ENCODE measurements around the gene EBLN2.

GRCh38 chr3:73046195-73046594, 15.3 kb upstream of the EBLN2 start:
- TF ChIP-seq REST (IDR thresholded peaks at IDR 0.05; ENCODE audit: insufficient read depth in 1 of 2, low read depth in 2 of 2, low read length in 2 of 2) (no peak), TAF1 (IDR thresholded peaks at IDR 0.05; ENCODE audit: borderline replicate concordance, insufficient read depth, low read length) (no peak), POLR2AphosphoS5 (IDR thresholded peaks at IDR 0.05; ENCODE audit: low read depth, low read length) (no peak), SIN3A (IDR thresholded peaks at IDR 0.05; ENCODE audit: borderline replicate concordance, insufficient read depth, low read length) (no peak), FOXP2 (optimal IDR thresholded peaks at IDR 0.05; ENCODE audit: borderline replicate concordance, extremely low read depth, extremely low read length, insufficient read depth) (no peak)
